HG03064 (cell line): ENCODE measurements around the gene CDK14.

Experiments
- ATAC-seq: cut with Tn5 transposase; IDR thresholded peaks from one replicate; pipeline ENCODE4 v1.9.1; 2021; ENCODE audit warnings: low read depth; ENCODE audit not compliant: unreplicated experiment

The CDK14 gene

DNA sequence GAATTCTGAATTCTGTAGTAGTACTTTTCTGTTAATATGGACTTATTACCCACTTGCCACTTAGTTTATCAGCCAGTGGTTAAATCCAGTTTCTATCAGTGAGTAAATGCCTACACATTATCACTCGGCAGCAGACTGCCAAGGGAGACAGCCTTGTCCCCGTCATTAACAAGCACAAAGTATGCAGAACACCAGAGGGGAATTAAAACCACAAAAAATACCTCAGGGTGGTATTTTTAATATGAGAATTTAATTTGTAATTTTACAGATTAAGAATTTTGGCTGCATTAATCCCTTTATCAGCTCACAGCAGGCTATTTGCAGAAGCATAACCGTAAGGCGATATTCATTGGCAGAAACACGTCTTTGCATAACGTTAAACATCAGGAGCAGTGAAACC, 518.1 kb downstream of the CDK14 start:
- no peak for ATAC-seq

DNA sequence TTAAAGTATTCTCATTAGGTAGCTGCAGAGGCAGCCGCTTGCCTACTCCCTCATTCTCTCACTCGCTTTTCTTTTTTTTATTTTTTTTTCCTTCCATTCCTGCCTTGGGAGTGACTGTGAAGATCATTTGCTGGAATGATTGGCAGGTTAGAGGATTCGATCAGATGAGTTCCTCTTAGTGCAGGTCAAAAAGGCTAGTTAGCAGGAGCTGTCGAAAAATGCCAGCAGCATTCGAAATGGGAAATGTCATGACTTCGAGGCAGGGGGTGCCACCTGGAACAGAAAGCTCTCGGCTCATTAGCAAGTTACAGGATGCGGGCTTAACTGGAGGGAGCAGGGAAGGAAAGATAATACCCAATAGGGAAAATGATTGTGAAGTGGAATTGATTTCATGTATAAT, 530.6 kb downstream of the CDK14 start:
- no peak for ATAC-seq

DNA sequence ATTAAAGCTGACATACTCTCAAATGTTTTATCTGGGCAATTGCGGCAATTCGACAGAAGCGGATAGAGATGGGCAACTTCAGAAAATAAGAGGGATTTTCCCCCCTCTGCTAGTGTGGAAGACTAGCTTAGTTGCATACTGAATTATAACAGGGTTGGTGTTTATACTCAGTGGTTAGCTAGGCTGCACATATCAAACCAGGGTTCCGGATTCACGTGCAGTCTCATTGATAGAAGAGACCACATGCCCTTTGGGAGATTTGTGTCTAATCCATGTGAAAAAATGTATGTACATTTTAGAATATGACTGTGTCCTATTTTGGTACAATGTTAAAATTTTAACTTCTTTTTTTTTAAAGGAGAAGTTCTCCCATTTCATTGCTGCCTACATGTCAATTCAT, 531.2 kb downstream of the CDK14 start:
- no peak for ATAC-seq

DNA sequence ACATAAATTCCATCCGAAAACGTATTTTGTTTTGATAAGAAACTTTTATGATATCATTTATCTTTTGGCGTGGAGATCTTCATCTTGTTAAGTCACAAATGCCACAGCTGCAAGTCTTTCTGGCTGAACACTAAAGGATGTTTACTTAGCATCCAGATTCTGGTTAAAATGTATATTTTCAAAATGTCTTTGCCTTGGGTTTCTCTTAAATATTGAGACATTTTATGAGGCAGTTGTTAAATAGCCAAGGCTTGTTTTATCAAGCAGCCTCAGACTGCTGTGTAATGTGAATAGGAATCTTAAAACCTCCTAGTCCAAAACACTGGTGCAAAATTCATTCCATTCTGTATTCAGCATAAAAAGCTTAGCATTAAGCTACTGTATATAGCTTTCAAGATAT, 531.8 kb downstream of the CDK14 start:
- no peak for ATAC-seq

DNA sequence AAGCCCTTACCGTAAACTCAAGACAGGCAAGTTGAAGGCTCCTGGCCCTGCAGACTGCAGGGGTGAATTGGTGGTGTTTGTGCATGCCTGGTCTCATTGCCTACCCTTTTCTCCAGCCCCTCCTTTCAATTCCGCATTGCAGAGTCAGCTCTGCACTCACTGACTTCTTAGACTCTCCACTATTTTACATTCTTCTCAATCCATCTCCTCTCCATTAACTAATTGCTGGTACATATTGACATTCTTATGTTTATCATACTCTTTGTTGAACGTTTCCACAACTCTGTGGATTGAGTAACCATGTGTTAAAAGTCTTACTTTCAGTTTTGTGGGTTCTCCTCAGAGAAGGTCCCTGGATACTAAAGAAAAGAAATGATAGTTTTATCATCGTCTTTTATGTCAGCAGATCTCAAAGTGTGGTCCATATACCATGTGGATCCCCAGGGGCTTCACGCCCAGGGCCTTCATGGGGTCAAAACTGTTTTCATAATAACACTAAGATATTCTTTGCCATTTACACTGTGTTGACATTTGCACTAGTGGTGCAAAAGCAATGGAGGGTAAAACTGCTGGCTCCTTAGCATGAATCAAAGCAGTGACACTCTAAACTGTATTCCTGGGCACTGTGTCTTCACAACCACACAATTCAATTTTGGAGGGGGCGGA, 532.7 kb downstream of the CDK14 start:
- ATAC-seq, result no peak

DNA sequence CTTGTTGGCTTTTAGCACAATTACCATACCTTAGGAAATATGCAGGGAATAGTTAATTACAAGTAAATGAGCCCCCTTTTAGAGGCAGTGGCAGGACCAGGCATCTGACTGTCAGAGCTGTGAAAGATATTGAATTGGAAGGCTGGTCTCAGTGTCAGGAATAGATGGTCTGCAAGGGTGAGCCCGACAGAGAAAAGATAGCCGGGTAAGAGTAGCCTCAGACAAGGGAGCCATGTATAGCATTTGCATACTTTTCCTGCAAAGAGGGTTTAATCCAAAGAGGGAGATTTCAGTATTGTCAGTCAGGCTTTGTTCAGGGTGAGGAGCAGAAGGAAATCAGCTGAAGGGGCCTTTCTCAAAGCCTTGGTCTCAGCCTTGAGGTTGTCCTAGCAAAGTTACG, 539.2 kb downstream of the CDK14 start:
- ATAC-seq, result no peak

DNA sequence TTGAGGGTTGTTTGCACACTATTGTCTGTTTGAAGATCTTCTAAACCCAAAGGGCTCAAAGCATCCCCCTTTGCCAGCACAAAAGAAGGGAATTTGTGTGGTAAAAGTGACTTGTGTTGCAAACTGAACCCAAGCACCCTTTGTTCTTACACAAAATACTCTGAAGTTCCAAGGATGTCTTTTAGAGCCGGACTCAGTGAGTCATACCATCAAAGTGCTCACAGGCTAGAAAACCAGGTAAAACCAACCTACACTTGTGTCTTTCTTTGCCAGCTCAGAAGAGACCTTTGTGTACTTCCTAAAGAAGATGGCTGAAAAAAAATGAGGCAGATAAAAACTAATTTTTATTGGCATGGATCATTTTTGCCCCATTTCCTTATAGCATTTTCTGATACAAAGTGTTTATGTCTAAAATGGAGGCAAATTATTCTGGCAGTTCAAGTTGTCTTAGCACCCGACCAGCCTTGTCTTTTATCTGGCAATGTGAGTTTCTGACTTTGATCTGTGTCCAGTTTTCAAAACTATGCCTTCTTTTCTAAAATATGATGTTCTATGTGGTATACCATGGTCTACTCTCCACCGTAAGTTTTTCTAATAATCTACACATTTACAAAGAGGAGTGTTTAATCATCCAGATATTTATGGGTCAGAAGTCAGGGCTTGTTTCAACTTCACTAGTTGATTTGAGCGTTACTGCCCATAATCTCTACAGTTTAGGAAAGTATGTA, 539.7 kb downstream of the CDK14 start:
- ATAC-seq, result no peak

DNA sequence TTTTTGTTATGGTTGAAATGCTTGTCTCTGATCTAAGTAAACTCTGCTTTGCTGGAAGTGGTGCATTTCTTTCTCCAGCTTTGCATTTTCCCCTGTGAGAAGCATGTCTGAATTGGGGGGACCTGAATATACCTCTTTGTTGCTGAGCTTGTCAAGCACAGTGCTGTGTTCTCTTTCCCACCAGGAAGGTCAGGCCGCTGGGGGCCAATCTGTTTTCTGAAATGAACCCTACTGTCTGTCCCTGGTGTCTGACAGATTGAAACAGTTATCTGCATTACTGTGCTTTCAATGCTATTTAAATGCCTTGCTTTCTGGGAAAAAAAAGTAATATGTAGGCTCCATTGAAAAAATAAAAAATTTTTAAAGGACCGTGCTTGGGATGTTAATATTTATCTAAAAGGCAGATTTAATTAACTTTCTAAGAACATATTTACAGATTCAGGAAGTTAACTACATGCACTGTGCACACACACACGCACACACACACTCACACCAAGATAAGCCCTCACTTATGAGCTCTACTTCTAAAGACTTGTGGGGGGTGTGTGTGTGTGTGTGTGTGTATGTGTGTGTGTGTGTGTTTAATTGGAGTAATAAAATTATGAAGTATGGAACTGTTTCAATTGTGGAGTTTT, 541.1 kb downstream of the CDK14 start:
- ATAC-seq, result no peak

DNA sequence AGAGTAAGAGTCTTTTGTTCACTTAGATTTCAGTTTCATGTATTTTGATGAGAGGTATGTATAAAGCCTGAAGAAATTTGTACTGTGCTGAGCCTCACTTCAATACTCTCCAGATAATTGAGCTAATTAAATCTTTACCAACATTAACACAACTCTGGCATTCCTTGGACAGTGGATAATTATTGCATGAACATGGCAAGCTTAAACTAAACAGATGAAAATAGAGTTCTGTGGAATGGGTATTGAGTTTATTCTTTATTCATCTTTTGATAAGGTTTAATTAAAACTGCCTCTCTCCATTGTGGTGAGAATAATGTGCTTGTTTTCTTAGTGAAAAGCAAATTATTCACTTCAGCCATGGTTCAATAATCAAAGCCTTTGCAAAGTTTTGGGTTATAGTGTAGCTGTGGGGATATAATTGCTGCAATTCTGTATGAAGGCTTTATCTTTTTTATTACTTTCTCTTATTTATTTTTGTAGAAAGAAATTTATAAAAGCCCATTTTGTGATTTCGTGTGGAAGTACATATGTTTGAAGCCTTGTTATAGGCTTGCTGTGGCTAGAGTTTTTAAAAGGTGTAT, 541.8 kb downstream of the CDK14 start:
- no peak for ATAC-seq

DNA sequence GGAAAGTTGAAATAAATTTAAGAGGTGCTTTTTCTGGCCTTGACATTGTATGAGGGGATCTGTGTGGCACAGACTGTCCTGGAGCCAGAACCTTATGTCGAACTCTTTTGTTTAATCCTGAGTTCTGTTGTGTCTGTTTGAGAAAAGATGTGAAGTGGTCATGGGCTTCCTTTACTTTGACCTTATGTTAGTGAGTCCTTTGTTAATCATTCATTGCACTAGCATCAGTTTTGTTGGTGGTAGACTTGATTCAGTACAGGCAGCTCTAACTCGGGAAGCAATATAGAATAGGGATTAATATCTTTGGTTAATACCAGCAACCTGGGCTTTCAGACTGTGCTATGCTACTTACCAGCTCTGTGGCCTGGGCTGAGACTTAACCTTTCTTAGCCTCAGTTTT, 544.2 kb downstream of the CDK14 start:
- no peak for ATAC-seq

DNA sequence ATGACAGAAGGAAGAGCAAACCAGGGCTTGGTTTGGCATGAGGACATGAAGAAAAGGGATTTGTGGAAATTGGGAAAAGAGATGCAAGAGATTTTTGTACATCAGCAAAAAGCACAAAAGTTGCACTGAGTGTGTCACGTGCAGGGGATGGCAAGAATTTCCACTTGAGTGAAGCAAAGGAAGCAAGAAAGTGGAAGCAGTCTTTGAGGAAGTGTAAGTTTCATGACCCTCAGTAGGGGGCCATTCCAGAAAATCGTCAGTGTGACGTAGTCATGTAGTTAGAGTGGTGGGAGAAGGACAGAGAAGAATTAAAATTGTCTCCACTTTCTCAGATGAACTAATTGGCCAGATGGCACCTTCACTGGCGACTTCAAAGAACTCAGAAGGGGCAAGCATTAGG, 544.9 kb downstream of the CDK14 start:
- no peak for ATAC-seq

DNA sequence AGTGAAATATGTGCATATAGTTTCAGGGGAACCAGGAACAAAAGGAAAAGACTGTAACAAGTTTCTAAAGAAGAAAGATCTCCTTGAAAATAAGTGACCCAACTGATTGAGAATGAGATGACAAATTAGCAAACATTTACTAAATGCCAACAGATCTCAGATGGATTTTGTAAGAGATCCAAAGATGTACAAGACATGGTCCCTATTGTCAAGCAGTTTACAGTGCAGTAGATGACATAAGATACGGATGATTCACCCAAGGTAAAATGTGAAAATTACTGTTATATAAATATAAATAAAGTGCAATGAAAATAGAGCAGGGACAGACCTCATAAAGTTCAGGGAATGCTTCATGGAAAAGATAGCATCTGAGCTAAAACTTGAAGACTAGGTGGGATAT, 546.6 kb downstream of the CDK14 start:
- ATAC-seq, result no peak

DNA sequence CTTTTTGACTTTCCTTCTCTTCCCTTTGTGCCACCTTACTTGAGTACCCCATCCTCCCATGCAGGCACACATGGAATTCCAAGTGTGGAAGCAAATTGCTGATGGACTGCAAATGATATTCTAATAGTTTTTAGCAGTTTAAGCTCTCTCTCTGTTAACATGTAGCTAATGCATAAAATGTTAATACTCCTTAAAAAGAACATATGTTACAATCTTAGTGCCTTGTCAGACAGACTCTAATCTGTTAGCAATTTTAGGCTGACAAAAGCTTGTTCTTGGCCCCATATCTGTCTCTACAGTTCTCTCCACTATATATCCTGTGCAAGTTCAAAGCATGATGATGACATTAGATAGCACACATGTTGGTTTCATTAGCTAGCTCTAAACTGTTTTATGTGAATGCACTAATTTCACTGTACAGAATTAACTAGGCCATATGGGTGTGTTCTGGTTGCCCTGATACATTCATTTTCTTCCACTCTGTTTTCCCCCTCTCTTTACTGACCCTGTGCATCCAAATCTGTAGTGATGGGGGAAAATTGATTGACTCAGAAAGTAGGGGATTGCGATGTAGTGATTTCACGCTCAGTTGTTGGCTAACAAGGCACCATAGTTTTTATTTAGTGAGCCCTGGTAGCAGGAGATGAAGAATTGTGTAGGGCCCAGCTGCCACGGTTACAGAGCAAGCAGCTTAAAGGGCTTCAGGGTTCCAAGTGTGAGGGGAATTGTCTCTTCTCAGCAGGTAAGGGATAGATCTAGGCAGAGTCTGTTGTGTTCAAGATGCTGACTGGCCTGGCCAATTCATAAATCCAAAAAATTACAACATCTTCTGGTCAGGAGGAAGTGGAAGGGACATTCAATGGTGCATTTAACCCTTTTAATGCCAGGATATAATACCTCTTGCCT, 553.5 kb downstream of the CDK14 start:
- no peak for ATAC-seq

DNA sequence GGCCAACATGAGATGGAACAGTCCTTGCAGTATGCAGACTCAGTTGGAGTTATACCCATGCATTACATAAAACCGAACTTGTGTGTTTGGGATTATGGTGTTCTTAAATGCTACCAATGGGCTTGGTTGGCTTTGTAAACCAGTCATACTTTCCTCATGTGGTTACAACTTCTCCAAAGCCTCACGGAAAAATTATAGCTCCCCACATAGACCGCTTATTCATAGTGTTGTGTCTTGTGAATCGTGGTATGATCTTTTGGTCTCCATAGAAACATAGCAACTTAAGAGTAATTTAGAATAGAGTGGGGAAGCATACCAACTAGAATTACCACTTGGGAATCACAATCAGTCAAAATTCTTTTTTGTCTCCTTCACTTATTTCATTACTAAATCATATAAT, 555.8 kb downstream of the CDK14 start:
- no peak for ATAC-seq

DNA sequence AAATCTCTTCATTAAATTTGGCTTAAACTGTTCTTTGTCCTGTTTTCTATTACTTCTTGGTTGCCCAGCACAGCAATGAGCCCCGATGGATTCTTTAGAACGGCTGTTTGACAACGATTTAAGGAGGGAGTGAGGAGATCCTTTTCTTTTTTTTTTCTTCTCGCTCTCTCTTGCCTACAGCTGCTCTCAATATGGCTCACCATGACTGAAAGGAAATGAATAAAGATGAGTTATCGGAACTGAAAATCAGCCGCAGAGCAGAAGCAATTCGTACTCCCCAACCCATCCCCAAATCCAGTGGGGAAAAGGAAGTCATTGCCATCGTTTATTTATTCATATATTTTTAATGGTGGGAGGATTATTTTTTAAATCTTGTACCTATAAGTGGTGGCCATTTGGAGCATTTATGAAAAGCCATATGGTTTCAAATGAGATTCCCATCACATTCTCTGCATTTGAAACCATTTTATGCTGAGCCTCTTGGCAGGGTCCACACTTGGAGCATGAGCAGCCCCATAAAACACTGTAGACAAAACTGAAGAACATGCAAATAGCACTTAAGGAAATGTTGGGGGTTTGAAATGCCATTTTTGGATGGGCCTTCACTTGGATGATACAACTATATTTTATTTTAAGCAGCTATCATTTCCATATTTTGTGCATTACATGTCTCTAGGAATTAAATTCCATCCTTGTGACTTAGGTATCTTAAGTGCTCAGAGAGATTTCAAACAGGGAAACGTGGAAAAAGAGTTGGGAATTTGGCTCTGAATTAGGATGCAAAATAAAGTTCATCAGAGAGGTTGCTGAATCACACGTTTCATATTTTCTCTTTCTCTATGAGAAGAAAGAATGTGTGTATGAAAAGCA, 560.4 kb downstream of the CDK14 start:
- no peak for ATAC-seq

DNA sequence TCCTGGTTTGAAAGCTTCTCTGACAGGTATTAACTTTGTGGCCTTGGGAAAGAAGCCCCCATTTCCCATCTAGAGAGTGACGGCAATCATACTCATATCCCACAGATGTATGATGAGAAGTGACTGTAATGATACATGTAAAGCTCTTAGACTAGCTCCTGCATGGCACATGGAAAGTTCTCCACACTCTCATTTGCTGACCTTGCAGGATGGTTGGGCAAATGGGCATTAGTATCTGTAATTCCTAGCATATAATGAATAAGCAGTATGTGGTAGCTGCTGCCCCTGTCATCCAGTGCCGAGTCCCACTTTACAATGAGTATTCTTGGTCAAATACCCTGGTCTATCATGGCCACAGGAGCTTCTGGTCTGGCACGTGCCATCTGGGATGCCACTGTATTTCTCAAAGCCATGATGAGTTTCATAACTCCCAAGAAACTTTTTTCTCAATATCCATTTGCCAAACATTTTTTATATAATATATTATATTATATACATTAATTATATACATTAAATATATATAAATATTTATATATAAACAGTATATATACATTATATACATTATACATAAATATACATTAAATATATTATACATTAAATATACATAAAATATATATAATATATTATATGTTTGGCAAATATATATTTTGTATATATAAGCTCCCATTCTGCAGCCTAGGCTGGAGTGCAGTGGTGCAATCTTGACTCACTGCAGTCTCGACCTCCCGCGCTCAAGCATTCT, 561.6 kb downstream of the CDK14 start:
- ATAC-seq, result no peak

DNA sequence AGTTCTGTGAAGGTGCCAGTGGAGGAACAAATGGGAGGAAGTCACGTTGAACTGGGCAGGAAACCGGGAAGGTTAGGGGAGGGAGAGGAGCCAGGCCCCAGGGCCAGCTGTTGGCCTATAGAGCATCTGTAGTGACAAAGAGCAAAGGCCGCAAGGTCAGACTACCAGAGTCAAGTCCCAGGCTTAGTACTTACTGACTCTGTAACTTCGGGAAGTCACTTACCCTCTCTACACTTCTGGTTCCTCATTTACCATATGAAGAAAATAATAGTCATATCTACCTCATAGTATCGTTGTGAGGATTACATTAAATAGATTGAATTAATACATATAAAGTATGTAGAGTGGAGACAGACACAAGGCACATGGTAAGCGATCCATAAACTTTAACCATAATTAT, 566.3 kb downstream of the CDK14 start:
- ATAC-seq, result no peak

DNA sequence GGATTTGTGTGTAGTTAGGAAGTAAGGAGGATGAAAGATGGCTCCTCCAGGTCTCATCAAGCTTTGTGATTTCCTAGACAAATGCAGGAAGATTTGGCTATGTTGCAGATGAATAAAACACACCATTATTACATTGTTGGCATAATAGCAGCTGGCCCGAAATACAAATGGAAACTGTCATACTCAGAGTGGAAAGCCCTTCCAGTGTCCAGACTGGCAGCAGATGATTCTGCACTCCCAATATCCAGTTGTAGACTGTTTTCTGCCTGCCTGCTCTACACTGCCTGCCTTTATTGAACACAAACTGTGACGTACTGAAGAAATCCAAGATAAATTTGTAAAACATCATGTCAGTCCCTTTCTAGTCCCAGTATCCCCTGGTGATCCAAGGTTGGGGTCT, 568.4 kb downstream of the CDK14 start:
- ATAC-seq, result no peak
